Right lobe of liver (tissue), 6 donors: Measurements from ENCODE around the gene PRKCB. TPM values are rescaled to one million over a fixed set of nuclear protein-coding genes. Genes with fewer than 3 reads are reported as not detected.
A peak's percentile ranks its signal among the peaks of the same experiment; 100 is the strongest.

ENCODE experiments used
- ATAC-seq, 4 donors: fragments of 200-7000 bp; cut with Tn5 transposase; one replicate each; pipeline ENCODE4 v1.9.1; 2020; ENCODE audit warnings: mild to moderate bottlenecking in 4 of 4, moderate library complexity in 4 of 4
- DNase-seq, 3 donors: peaks; one replicate each; pipeline ENCODE4 v3.0.0-alpha.2; 2020
- H3K27ac ChIP-seq, 3 donors: fragments of 200-600 bp; one replicate each; pipeline ENCODE4 v1.8.0; 2022
- H3K27me3 ChIP-seq, 2 donors: fragments of 200-600 bp; one replicate each; pipeline ENCODE4 v1.8.0; 2022
- H3K36me3 ChIP-seq, 4 donors: fragments of 200-600 bp; sonication (generic) in 1 of 4; one replicate each; pipeline versions ENCODE4 v1.5.1 to v1.8.0; 2017 to 2022; ENCODE audit warnings: control low read depth in 1 of 4
- H3K4me1 ChIP-seq, 4 donors: fragments of 200-600 bp; sonication (generic) in 1 of 4; one replicate each; pipeline versions ENCODE4 v1.5.1 to v1.8.0; 2017 to 2022; ENCODE audit warnings: control low read depth in 1 of 4
- H3K4me3 ChIP-seq, 3 donors: fragments of 200-600 bp; one replicate each; pipeline ENCODE4 v1.8.0; 2022
- H3K9me3 ChIP-seq, 4 donors: fragments of 200-600 bp; sonication (generic) in 1 of 4; one replicate each; pipeline versions ENCODE4 v1.5.1 to v1.8.0; 2017 to 2022; ENCODE audit warnings: control low read depth in 1 of 4
- CTCF ChIP-seq, 4 donors: fragments of 200-600 bp in 3 of 4; fragments of 450-650 bp in 1 of 4; IDR thresholded peaks; one replicate each; pipeline versions ENCODE4 v1.5.1 to v1.8.0; 2016 to 2022; ENCODE audit warnings: antibody characterized with exemption in 4 of 4, mild to moderate bottlenecking in 2 of 4
- POLR2A ChIP-seq: fragments of 450-650 bp; IDR thresholded peaks from one replicate; pipeline ENCODE4 v1.6.1; 2017; ENCODE audit warnings: antibody characterized with exemption, mild to moderate bottlenecking
- WGBS: methylation state at CpG from one replicate; pipeline ENCODE4 v1.1.6; 2018; ENCODE audit warnings: low coverage, low lambda C conversion rate; ENCODE audit not compliant: insufficient coverage; ENCODE audit errors: missing lambda C conversion rate; 5-methylcytosine and 5-hydroxymethylcytosine counted together
- intact Hi-C, 2 donors: fragments of 100-400 bp; cut with DNase I; formaldehyde crosslinking; loops; one replicate each; pipeline versions ENCODE4 v1.11.2 to v1.14.1; 2022
- total RNA-seq, 6 experiments: library from RNA; depleted of rRNA in 2 of 6; stranded (reverse); fragments of >200 nt in 2 of 6; fragmentation: NEBNext Ultra II Directional in 3 of 6; extraction: Animal tissue kit (Norgen Biotek cat#: 25700) in 3 of 6; gene quantifications; one replicate each; pipeline versions ENCODE4 v1.1.0 to v1.2.4, GENCODE V29; 2016 to 2023
- donor health status: DM: no; HTN: yes; CAD: no.
- donor health status: DM: no; HTN: no; CAD: no.
- donor health status: DM: no; HTN: no; CAD: no.
- donor health status: DM: no; HTN: yes; CAD: no.
- donor health status: DM: no; HTN: yes; CAD: no.

Gene PRKCB
- total RNA-seq, 6 experiments from 2014 or later: 1.7 to 8.1 (median 3.5) TPM

- Histone ChIP-seq H3K4me1 (no peaks in the 10 kb centered on the region), H3K36me3 (no peaks in the 10 kb centered on the region), H3K27ac (no peak overlapping the region), H3K4me3 (no peak overlapping the region), H3K9me3 (no peaks in the 10 kb centered on the region), H3K27me3 (no peaks in the 10 kb centered on the region)
- DNase-seq (no peak), ATAC-seq (peak; percentile 45 to 69 (median 55))
- TF ChIP-seq POLR2A (no peak), CTCF (IDR thresholded peaks at IDR 0.05) (no peak)
- intact Hi-C loops: no loop called here
- 36% methylated on average over 11 of the region's 11 CpGs for WGBS
These were observed 123.4 kb downstream of the PRKCB start for GRCh38 chr16:23959072-23959751.

GRCh38 chr16:23959752-23960072, 123.9 kb downstream of the PRKCB start:
- ATAC-seq: no peak
- no peak overlapping the region for H3K27ac ChIP-seq
- no peak for DNase-seq
- H3K9me3 ChIP-seq: no peaks in the 10 kb centered on the region
- intact Hi-C loops: no loop called here
- H3K4me3 ChIP-seq: no peak overlapping the region
- H3K4me1 ChIP-seq: no peaks in the 10 kb centered on the region
- WGBS: 47% methylated on average over 4 of the region's 4 CpGs
- H3K27me3 ChIP-seq: no peaks in the 10 kb centered on the region
- H3K36me3 ChIP-seq: no peaks in the 10 kb centered on the region
- TF ChIP-seq POLR2A: no peak
- TF ChIP-seq CTCF (IDR thresholded peaks at IDR 0.05): no peak

- Histone ChIP-seq H3K4me3 (no peak overlapping the region), H3K4me1 (no peaks in the 10 kb centered on the region), H3K36me3 (no peaks in the 10 kb centered on the region), H3K27ac (no peak overlapping the region), H3K9me3 (no peaks in the 10 kb centered on the region), H3K27me3 (no peaks in the 10 kb centered on the region)
- ATAC-seq: no peak
- WGBS: 38% methylated on average over 5 of the region's 5 CpGs
- intact Hi-C loops: no loop called here
- TF ChIP-seq POLR2A (no peak), CTCF (IDR thresholded peaks at IDR 0.05) (no peak)
- no peak for DNase-seq
These were observed 124.5 kb downstream of the PRKCB start for GRCh38 chr16:23960081-23960885.

GRCh38 chr16:23962001-23962400, 126.2 kb downstream of the PRKCB start:
- Histone ChIP-seq H3K4me3 (no peak overlapping the region), H3K4me1 (no peaks in the 10 kb centered on the region), H3K36me3 (no peaks in the 10 kb centered on the region), H3K9me3 (no peaks in the 10 kb centered on the region), H3K27me3 (no peaks in the 10 kb centered on the region), H3K27ac (no peak overlapping the region)
- WGBS: 50% methylated on average over 2 of the region's 5 CpGs
- TF ChIP-seq CTCF (IDR thresholded peaks at IDR 0.05) (no peak), POLR2A (no peak)
- intact Hi-C loops: no loop called here
- DNase-seq: no peak
- ATAC-seq: no peak
